Hepatocyte (in vitro differentiated cells): ENCODE data around the gene TRABD. TPM values are rescaled to one million over a fixed set of nuclear protein-coding genes. Genes with fewer than 3 reads are reported as not detected.

Source experiments
- DNase-seq: peaks from one replicate; pipeline ENCODE4 v3.0.0-alpha.2; 2016; ENCODE audit warnings: low spot score
- H2AFZ ChIP-seq: fragments of 200-600 bp; sonication (generic); 2 replicates; pipeline ENCODE4 v1.6.0; 2016; ENCODE audit warnings: antibody characterized with exemption, mild to moderate bottlenecking
- H3K27ac ChIP-seq: fragments of 200-600 bp; sonication (generic); 2 replicates; pipeline ENCODE4 v1.5.1; 2016; ENCODE audit warnings: mild to moderate bottlenecking
- H3K27me3 ChIP-seq: fragments of 200-600 bp; sonication (generic); 2 replicates; pipeline ENCODE4 v1.6.1; 2016
- H3K36me3 ChIP-seq: fragments of 200-600 bp; sonication (generic); replicated peaks from 2 replicates; pipeline ENCODE4 v1.5.1; 2016; ENCODE audit warnings: low read depth; ENCODE audit not compliant: insufficient read depth
- H3K4me1 ChIP-seq: fragments of 200-600 bp; sonication (generic); 2 replicates; pipeline ENCODE4 v1.5.1; 2016; ENCODE audit warnings: mild to moderate bottlenecking, moderate library complexity; ENCODE audit not compliant: insufficient read depth
- H3K4me2 ChIP-seq: fragments of 200-600 bp; sonication (generic); 2 replicates; pipeline ENCODE4 v1.6.0; 2016
- H3K4me3 ChIP-seq: fragments of 200-600 bp; sonication (generic); 2 replicates; pipeline ENCODE4 v1.5.1; 2016; ENCODE audit warnings: mild to moderate bottlenecking
- H3K79me2 ChIP-seq: fragments of 200-600 bp; sonication (generic); 2 replicates; pipeline ENCODE4 v1.6.0; 2017; ENCODE audit warnings: mild to moderate bottlenecking
- H3K9me2 ChIP-seq: fragments of 200-600 bp; sonication (generic); replicated peaks from 2 replicates; pipeline ENCODE4 v1.6.0; 2017; ENCODE audit warnings: mild to moderate bottlenecking; ENCODE audit not compliant: insufficient read depth
- H3K9me3 ChIP-seq: fragments of 200-600 bp; sonication (generic); 2 replicates; pipeline ENCODE4 v1.5.1; 2016; ENCODE audit warnings: low read depth, mild to moderate bottlenecking
- H4K20me1 ChIP-seq: fragments of 200-600 bp; sonication (generic); 2 replicates; pipeline ENCODE4 v1.6.0; 2016; ENCODE audit warnings: mild to moderate bottlenecking; ENCODE audit not compliant: insufficient read depth, poor library complexity, severe bottlenecking
- EZH2 ChIP-seq: fragments of 200-600 bp; sonication (generic); IDR thresholded peaks from 2 replicates; pipeline ENCODE4 v1.6.1; 2016; ENCODE audit warnings: antibody characterized with exemption, mild to moderate bottlenecking, borderline replicate concordance
- EZH2phosphoT487 ChIP-seq: fragments of 200-600 bp; sonication (generic); IDR thresholded peaks from one replicate; pipeline ENCODE4 v1.6.1; 2018; ENCODE audit warnings: antibody characterized with exemption, mild to moderate bottlenecking, low read depth, moderate library complexity; ENCODE audit not compliant: unreplicated experiment, severe bottlenecking
- WGBS: methylation state at CpG from one replicate; pipeline ENCODE4 v1.1.6; 2016; ENCODE audit warnings: low lambda C conversion rate; ENCODE audit errors: missing lambda C conversion rate; 5-methylcytosine and 5-hydroxymethylcytosine counted together
- polyA plus RNA-seq: library from polyadenylated mRNA; unstranded; fragments of >200 nt; fragmentation: Nextera tagmentation; extraction: Ambion mirVana; gene quantifications from 2 replicates; pipeline ENCODE4 v1.2.1, GENCODE V29; 2016
- total RNA-seq: library from RNA; depleted of rRNA; stranded (reverse); fragments of >200 nt; gene quantifications from 2 replicates; pipeline ENCODE4 v1.2.3, GENCODE V29; 2014
- TF ChIP-seq, protein P1 (sequence below): fragments of 200-600 bp; sonication (generic); IDR thresholded peaks from 2 replicates; pipeline ENCODE4 v1.5.1; 2016; ENCODE audit warnings: antibody characterized with exemption, mild to moderate bottlenecking; ENCODE audit not compliant: poor library complexity

TRABD gene
- total and polyA plus RNA-seq, 2 experiments from 2014 or later, result 25.9 to 62.3 TPM

GRCh38 chr22:50238755-50239154 lies 53.0 kb downstream of the TRABD start:
- Histone ChIP-seq H3K4me2 (no peak overlapping the region), H3K36me3 (no peaks in the 10 kb centered on the region), H2AFZ (no peak overlapping the region), H3K9me2 (no peaks in the 10 kb centered on the region), H3K9me3 (no peaks in the 10 kb centered on the region), H3K79me2 (peaks cover 61% of the 10 kb centered on the region), H3K4me1 (peaks cover 21% of the 10 kb centered on the region), H4K20me1 (peaks cover 15% of the 10 kb centered on the region), H3K27me3 (no peaks in the 10 kb centered on the region), H3K27ac (no peak overlapping the region), H3K4me3 (no peak overlapping the region)
- TF ChIP-seq EZH2phosphoT487, result no peak
- WGBS, result 94% methylated on average over 9 of the region's 9 CpGs
- DNase-seq, result no peak

DNA sequence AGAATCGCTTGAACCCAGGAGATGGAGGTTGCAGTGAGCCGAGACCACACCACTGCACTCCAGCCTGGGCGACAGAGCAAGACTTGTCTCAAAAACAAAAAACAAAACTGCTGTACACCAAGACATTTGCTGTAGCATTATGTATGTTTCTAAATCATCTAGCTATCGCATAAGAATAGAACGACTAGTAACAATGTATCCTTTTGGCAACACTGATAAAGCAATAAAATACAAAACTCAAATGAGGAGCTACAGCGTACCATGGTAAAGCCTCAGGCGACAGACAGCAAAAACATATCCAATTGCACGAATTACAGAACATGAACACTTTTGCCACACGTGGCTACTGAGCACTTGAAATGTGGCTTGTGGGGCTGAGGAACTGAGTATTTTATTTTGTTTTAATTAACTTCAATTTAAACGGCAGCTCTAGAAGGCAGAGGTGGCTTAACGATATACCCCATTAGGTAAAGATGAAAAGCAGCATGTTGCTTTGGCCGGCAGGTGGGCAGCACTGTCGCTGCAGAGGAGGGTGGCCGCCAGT lies 56.8 kb downstream of the TRABD start:
- H3K27me3 ChIP-seq, result no peaks in the 10 kb centered on the region
- H3K4me3 ChIP-seq, result peak overlapping the region; percentile 16
- H3K4me1 ChIP-seq, result peaks cover 28% of the 10 kb centered on the region
- H2AFZ ChIP-seq, result no peak overlapping the region
- H3K9me2 ChIP-seq, result no peaks in the 10 kb centered on the region
- TF ChIP-seq EZH2 (no peak), EZH2phosphoT487 (no peak)
- TF ChIP-seq, protein P1, sequence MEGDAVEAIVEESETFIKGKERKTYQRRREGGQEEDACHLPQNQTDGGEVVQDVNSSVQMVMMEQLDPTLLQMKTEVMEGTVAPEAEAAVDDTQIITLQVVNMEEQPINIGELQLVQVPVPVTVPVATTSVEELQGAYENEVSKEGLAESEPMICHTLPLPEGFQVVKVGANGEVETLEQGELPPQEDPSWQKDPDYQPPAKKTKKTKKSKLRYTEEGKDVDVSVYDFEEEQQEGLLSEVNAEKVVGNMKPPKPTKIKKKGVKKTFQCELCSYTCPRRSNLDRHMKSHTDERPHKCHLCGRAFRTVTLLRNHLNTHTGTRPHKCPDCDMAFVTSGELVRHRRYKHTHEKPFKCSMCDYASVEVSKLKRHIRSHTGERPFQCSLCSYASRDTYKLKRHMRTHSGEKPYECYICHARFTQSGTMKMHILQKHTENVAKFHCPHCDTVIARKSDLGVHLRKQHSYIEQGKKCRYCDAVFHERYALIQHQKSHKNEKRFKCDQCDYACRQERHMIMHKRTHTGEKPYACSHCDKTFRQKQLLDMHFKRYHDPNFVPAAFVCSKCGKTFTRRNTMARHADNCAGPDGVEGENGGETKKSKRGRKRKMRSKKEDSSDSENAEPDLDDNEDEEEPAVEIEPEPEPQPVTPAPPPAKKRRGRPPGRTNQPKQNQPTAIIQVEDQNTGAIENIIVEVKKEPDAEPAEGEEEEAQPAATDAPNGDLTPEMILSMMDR, result no peak
- H3K4me2 ChIP-seq, result peak overlapping the region; percentile 95
- peaks cover 83% of the 10 kb centered on the region for H3K79me2 ChIP-seq
- WGBS, result 82% methylated on average over 14 of the region's 14 CpGs
- no peaks in the 10 kb centered on the region for H3K9me3 ChIP-seq
- H3K36me3 ChIP-seq, result no peaks in the 10 kb centered on the region
- DNase-seq, result no peak
- peaks cover 15% of the 10 kb centered on the region for H4K20me1 ChIP-seq
- H3K27ac ChIP-seq, result no peak overlapping the region

DNA sequence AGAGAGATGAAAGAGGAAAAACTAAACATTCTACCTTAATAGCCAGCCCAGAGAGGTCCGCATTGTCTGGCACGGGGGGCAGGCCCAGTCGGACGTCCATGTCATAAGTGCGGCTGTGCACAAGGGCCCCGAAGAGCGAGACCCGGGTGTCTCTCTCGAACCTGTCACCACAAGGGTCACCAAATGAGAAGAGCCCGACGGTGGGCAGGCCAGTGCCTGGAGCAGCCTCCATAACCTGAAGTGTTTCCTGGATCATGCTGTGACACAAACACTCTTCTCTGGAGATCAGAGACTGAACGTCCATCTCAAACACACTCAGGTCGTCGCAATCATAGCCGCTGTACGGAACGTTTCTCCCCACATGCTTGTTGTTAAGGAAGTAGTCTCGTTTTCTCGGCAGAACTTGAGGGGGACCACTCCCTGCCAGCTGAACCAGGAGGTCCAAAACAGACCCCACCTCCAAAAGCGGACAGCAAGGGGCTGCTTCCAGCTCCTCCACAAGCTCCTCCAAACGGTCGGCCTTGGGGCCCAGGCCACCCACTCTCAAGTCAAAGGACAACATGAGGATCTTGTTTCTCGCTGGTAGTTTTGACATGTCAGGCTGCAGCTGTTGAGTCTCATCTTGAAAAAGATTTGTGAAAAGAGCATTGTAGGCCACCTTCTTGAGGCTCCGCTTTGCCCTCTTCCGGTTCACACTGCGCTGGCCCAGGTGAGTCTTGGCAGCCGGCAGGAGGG lies 58.1 kb downstream of the TRABD start:
- peak overlapping the region; percentile 92 for H2AFZ ChIP-seq
- peaks cover 15% of the 10 kb centered on the region for H4K20me1 ChIP-seq

More for the DNA sequence above, 58.1 kb downstream of the TRABD start:
- peak overlapping the region; percentile 95 for H3K4me2 ChIP-seq
- no peaks in the 10 kb centered on the region for H3K36me3 ChIP-seq
- peak overlapping the region; percentile 98 for H3K27ac ChIP-seq
- peak overlapping the region; percentile 74 for H3K4me3 ChIP-seq
- H3K27me3 ChIP-seq, result no peaks in the 10 kb centered on the region
- peaks cover 78% of the 10 kb centered on the region for H3K79me2 ChIP-seq
- TF ChIP-seq, protein P1, result no peak
- TF ChIP-seq EZH2, result no peak
- H3K9me2 ChIP-seq, result no peaks in the 10 kb centered on the region
- no peak for DNase-seq
- peaks cover 28% of the 10 kb centered on the region for H3K4me1 ChIP-seq
- no peaks in the 10 kb centered on the region for H3K9me3 ChIP-seq
- WGBS, result 55% methylated on average over 27 of the region's 27 CpGs
